Right forelimb (tissue), 1 donor: Measurements from ENCODE around the gene RASSF8.

ENCODE experiments used
- DNase-seq: peaks from one replicate; pipeline ENCODE4 v3.0.0-alpha.2; 2018

The RASSF8 gene

DNA sequence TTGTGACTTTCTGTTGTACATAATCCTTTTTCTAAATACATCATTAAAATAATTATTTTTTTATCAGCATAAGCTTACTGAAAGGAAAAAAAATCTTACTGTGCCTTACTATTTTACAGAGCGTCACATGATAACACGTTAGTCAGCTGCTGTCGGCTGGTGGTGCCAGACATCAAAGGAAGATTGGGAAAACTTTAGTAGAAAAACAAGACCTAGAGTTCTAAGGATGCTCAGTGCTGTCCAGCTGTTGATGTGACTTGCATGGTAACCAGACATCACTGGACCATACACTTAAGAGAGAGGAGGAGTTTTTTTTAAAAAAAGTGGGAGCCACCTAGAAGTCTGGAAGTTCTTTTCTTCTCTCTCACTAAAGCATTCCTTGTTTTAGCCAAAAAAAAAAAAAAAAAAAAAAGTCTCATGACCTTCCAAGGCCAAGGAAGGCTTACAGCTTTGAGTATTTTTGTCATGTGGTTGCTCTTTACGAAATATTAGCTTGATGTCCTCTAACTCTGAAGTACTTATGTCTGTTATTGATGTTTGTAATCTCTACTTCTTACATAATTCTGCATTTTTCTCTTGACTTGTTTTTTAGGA is 4.5 kb downstream of the RASSF8 start:
- DNase-seq = no peak

DNA sequence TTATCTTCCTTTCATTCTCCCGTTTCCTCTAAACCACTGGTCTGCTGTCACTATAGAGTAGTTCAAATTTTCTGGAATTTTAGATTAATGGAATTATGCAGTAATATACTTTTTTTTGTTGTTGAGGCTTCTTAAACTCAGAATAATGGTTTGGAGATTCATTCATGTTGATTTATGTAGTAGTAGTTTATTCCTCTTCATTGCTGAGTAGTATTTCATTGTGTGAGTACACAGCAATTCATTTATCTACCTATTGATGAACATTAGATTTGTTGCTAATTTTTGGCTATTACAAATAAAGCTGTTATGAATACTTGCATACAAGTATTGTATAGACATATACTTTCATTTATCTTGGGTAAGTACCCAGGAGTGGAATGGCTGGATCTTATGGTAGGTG is 7.2 kb downstream of the RASSF8 start:
- DNase-seq = no peak

DNA sequence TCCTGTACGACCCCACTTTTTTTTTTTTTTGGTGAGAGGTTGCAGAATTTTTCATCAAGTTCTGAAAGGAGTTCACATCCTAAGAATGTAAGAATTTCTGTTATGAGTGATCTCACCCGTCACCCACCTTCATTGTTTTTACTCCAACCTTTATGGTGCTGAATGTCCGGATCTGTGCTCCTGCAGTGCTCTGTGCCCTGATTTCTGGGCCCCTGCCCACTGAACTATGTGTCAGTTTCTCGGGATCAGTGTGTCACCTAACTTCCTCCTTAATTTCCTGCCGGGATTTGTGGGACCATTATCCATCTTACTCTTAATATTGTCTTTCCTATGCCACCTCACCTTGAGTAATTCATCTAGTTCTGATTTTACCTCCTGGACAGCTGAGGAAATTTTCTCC is 11.6 kb downstream of the RASSF8 start:
- no peak for DNase-seq

DNA sequence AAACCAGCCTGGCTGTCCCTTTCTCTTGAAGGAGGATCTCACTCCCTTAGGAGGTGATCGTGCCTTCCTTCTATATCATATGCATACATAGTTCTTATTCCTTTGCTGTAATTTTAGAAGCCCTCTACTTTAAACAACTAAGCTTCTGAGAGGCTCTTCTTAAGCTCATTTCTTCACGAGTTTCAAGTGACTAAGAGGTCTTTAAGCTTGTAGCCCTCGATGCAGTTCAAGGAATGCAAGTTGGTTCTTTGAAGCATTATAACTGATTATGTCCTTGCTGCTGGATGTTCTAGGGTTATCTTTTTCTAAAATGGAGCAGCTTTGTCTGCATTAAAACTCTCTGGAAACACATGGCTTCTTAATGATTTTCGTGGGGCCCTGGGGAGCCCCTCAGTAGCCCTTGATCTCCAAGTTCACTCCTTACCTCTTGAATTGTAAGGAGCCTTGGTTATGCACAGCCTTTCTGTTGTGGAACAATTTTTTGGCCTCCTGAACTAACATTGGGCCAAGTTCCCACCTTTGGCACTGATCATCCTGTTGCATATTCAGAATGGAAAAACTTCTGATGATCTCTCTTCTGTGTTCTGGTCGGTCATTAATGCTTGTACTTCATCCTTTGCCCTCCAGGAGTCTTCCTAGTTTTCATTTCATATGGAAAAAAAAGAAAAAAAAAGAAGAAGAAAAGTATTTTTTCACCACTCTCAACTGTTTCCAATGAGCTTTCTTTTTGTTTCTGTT is 12.6 kb downstream of the RASSF8 start:
- DNase-seq = peak; percentile 61

DNA sequence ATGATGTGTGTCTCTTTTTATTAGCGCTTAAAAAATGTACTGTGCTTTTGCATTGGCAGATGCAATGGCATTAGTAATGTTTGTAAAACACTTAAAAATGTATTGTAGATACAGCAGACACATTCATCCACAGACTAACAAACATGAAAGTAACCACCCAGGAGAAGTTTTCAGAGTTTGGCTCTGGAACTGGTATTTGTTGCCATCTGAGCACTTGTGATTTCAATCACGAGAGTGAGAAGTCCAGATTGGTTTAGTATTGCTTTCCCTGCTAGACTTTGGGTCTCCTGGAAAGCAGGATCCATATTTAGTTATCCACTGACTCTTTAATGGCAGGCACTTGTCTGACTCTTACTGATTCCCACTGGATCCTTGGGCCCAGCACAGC is 13.2 kb downstream of the RASSF8 start:
- DNase-seq = no peak

DNA sequence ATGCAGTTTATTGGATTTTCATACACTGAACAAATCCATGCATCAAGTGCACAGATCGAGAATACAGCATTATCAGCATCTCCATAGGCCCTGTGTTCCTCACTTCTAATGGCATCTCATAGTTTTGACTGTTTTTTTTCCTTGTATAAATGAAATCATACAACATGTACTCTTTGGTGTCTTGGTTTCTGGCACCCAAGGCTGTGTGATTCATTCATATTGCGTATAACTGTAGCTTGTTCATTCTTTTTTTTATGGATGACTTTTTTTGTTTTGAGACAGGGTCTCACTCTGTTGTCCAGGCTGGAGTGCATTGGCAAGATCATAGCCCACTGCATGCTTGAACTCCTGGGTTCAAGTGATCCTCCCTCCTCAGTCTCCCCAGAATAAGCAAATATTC is 14.3 kb downstream of the RASSF8 start:
- no peak for DNase-seq

DNA sequence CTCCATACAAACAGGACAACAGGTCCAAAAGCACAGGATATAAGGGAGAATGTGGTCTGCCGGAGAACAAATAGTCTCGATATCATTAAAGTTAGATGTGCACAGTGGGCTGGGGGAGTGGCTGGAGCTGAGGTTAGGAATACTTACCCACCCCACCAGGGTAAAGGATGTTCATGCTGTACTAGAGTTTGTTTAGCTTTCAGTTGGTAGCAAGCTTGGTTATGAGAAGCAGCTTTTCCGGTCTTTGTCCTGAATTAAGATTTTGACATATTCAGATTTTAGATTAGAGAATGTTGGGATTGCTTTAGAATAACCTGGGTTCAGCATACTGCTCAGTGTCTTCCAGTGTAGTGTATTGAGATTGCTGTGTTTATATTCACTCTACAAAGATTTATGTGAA is 16.7 kb downstream of the RASSF8 start:
- no peak for DNase-seq

DNA sequence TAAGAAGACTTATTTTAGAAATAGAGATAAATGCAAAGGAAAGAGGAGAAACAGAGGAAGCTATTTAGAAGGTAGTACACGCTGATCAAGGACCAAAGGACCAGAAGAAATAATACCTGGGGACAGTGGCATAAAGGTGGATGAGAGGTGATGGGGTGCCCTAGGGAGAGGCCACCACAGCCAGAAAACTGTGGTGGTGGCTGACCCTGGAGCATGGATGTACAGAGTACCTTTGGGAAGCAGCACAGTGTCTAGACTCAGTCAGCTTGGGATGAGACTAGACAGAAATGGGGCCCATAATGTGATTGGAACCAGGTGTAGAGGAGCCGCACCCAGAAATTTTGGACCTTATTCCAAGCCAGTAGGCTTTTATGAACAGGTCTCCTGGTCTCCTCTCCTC is 17.2 kb downstream of the RASSF8 start:
- DNase-seq = no peak

DNA sequence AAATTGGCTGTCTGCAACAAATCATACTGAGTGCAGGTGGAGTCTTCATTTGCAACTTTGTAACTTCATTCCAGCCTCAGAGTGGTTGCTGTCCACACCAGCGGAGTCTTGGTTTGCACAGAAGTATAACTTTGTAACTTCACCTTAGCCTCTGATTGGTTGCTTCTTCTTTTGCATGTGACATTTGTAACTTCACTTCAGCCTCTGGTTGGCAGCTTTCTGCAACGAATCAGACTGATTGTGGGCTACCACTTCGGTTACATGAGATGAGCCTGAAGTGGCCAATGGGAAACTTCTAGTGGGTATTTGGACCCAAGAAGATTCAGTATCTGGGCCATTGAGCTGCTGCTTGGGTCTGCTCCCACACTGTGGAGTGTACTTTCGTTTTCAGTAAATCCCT is 17.8 kb downstream of the RASSF8 start:
- no peak for DNase-seq

DNA sequence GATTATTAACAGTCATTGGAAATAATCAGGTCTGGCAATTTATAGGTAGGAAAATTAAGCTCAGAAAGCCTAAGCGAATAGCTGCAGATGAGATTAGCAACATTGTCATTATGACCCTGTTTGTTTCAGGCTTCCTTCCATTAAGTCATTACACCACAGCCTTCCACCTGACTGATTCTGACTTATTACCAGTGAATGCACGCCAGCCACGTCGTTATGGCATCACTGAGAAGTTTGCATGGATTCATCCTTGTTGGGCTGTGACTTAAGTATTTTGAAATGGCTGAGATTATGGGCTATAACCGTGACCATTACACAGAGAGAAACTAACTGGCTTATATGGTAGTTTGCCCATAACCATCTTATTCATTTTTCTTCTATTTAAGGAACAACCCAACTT is 18.6 kb downstream of the RASSF8 start:
- DNase-seq = no peak

DNA sequence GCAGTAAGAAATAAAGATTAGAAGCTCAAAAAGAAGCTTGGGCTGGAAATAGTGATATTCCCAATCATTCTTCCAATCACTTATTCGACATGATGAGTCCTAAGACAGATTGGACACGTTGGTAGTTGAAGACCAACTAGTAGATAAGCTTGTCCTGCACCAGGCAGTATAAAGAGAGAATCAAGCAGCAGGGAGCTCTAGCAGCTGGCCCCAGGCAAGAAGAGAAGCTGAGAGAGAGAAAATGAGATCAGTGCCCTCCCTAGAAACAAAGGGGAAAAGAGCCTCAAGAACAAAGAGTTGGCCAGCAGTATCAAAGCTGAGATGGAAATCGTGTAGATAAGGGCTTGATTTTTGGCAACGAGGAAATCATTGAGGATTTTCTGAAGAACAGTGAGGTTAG is 20.6 kb downstream of the RASSF8 start:
- DNase-seq = no peak

DNA sequence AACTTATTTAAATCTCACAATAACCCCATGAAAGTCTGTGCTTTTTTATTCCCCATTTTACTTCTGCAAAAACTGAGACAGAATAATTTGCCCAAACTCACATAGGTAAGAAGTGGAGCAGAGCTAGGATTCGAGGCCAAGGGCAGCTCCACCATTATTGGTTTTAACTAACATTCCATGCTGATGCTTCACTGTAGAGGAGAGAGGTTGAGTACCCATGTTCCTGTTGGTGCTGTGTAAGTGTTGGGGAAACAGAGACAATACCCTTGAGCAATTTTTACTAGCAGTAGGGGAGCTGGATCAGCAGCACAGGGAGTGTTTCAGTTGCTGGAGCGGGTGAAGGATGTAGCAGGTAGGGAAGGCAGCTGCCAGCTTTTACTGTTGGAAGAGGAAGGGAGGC is 21.1 kb downstream of the RASSF8 start:
- DNase-seq = no peak

DNA sequence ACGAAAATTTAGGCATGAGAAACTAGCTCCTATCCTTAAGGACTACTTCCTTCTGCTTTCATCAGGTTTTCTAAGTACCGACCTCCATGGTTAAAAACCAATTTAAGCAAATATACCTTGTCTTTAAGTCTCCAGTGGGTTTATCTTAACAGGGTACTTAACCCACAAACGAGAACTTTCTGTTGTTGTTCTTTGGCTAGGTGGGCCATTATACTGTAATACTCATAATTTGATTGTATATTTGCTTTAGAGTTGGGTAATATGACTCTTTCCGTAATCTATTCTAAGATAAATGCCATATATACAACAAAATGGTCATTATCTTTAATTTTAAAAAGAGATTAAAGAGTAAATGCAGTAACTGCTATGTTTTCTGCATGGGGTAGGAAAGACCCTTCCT is 21.6 kb downstream of the RASSF8 start:
- no peak for DNase-seq

DNA sequence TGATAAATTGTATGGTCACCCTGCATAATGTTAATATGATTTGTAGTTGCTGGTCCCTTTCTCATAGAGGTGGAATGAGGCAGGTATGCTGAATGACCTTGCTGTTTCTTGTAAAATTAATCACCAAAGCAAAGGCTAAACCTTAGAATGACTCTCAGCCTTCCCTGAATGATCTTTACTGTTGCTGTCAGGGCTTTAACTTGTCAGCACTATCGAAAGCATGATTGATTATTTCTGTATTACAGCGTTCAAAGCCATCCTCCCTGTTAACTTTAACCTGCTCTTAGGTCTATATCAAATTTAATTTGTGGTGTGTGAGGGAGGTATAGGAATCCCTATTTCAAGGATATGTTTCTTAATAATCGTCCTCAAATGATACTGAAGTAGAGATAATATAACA is 23.1 kb downstream of the RASSF8 start:
- no peak for DNase-seq

DNA sequence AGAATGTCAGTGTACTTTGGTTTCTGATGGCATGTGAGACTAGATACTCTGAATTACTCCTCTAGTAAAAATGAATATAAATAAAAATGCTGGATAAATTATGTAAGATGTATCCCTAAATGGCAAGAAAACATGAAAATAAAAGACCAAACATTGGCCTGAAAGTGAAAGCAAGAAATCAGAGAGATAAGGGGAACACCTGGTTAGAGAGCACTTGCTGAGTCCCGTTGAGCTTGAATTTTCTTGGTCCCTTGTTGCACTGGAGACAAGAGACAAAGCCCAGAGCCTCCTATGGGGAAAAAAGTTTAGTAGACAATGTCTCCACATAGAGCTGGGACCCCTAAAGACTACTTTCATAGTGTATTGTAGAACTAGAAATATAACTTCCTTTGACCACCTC is 23.9 kb downstream of the RASSF8 start:
- no peak for DNase-seq

DNA sequence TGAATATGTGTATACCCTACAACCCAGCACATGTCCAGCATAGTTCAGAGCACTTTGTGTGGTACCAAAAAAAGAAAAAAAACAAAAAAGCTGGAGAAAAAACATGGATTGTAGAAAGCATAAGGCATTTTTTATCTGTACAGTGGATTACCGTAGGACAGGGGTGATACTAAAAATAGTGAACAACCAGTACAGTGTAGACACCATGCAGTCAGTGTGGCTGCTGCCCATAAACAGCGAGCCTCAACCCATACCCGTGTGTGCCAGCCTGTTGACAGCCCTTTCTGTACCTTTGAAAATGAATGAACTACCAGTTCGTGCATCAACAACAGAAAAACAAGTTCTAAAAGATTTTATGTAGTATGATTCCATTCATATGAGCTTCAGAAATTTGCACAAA is 25.1 kb downstream of the RASSF8 start:
- no peak for DNase-seq

DNA sequence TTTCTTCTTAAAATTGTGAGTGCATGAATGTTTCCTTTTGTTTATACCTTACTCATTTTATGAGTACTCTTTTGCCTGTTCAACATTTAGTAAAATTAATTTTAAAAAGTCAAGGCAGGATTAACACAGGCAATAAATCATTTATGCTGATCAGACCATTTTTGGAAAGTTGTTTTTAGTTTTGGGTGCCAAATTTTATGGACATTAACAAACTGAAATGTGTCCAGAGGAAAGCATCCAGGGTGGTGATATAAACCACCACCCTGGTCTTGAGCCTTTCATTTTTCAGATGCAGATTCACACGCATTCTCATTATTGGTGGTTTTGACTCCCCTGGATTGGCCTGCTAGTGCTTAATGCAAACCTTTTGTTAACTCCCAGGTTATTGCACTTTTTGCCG is 26.3 kb downstream of the RASSF8 start:
- no peak for DNase-seq

DNA sequence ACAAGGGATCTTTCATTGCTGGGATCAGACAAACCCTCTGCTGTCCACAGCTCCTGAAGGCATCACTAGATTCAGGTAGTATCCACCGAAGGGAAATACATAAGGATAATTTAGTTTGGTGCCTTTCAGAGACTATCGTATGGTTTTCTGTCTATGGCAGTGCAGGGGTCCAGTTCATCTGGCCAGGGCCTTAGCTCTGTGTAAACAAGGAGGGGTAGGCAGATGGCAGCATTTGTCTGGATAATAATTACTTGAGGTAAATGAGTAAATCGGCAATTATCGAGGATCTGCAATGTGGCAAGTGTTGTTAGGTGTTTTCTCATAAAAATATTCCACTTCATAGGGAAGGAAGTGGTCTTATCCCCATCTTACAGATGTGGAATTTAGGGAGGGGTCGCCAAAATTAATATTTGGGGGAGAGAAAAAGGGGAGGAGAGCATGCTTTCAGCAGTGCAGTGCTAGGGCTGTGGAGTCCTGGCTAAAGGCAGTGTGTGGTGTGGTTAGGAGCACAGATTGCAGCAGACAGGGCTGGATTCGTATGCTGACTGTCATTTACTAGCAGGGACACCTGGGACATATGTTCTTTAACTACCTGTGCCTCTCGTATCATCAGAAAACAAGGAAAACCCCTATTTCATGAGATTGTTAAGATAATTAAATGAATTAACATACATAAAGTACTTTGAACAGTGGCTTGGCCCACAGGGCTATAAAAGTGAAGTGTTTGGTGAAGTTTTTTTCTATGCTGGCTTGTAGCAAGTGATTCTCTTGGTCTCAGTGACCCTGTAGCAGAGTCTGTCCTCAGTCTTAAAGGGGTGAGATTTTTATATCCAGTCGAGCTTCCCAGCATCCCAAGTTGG is 27.1 kb downstream of the RASSF8 start:
- no peak for DNase-seq

DNA sequence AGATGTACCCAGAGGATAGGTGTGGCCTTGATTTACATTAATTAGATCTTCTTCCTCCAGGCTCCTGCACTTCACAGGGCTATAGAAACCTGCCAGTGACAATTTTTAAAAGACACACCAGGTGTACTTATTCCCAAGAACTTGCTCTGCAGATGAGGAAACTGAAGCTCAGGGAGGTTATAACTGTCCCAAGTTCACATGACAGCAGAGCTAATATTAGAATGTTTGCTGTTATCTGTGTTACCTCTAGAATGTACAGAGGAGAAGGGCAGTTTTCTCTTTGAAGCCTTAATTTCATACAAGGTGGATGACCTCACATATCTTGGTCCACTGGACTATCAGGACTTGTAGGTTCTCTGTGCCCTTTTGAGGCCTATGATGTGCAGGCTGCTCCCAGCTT is 27.7 kb downstream of the RASSF8 start:
- no peak for DNase-seq

DNA sequence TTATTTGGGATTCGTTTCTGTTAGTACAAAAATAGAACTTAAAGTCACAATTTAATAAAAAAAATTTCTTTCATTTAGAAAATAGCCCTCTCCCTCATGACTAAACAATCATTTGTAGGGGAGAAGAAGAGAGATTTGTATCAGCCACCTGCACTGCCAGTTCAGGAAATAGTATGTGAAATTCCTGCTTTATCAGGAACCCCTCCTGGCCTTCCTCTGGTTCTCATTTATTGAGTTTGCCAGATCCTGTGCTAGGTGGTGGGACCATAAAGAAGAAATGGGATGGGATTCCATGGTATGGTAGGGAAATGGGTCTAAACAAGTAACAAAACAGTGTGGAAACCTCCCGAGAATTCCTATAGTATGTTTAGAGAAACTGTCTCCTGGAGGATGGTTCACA is 30.0 kb downstream of the RASSF8 start:
- DNase-seq = no peak

DNA sequence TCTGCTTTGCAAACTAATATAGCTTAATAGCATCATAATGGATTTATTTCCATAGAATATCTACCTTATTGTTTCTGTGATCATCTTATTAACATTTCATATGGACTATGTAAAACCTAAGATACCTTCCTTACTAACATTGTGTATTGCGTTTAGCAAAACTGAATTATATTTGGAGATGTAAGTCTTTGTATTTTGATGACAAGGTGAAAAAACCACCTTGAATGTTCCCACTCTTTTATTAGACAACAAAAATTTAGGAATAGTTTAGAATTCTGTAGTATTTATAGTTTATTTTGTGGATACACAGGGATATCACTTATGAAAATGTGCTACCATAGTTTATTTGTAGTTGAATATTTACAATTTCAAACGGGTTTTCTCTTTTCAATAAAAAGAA is 32.0 kb downstream of the RASSF8 start:
- DNase-seq = no peak

DNA sequence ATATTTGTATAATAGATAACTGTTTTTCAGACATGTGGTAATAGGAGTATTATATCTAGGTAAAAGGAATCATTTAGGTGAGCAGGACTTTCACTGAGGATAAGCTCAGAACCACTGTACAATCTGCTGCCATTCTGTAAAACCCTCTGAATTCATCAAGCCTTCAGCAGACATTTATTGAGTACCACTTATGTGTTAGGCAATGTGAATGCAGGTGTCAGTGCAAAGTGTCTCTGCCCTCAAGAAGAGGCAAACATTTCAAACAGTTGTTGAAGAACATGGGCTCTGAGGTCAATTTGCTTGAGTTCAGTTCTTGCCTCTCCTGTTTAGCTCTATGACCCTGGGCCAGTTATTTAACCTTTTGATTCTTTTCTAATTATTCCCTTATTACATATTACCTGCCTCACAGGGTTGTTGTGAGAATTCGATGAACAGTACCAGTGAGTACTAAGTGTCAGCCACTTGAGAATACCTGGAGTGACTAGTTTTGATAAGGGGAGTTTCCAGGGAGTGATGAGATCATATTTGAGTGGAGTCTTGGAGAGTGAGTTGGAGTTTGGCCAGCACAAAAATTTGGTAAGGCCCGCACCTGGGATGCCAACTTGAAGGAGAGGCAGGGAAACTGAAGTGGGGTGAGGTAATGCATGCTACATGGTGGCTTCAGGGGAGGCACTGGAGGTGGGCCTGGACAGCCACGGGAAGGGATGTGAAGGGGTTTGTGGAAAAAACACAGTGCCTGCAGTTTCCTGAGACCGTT is 33.7 kb downstream of the RASSF8 start:
- DNase-seq = no peak

DNA sequence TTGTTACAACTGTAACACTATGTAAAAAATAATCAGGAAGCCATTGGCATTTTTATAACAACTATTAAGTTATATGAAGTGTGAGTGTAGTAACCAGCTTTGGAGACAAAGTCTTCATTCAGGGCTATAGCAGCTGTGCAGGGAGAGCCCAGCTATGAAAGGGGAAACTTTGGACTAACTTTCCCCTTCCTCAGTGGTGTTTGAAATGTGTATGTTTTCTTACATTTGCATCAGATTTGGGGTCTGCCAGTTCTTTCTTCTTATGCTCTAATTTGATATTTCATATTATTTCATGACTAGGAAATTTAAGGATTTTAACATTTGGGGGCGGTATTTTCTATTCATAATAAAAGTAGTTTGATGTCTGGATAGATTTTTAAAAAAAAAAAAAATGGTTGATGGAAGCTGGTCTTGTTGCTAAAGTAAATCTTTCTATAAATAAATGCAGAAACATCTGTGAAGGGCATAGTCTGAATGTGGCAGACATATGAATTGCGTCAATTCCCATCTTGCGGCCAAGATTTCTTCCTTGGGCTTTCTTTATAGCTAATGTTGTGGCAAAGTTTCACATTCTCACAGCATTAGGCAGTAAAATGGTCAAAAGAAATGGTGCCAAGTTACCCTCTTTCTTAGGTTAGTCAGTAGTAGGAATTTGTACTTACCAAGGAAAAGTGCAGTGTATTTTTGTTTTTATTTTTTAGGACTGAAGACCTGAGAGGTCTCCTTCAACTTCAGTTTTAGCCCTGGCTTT is 35.6 kb downstream of the RASSF8 start:
- DNase-seq = peak; percentile 58
